Mammary epithelial cell (primary cell): Measurements from ENCODE around the gene RNF41.
"Not testable (repeated sequence)": the region's sequence is repeated elsewhere in the genome, so short reads cannot be mapped to it uniquely, and the experiment has no call there.

ENCODE experiments used
- CTCF ChIP-seq, 2 donors: IDR thresholded peaks in 1 of 2; conservative IDR thresholded peaks in 1 of 2; 2 replicates each; pipeline ENCODE4 v1.5.1; 2011 to 2012; ENCODE audit warnings: inconsistent platforms in 2 of 2, low read length in 2 of 2, mild to moderate bottlenecking in 2 of 2, control low read depth in 1 of 2, low read depth in 1 of 2; ENCODE audit not compliant: insufficient read depth in 1 of 2; ENCODE audit errors: extremely low read depth in 1 of 2
- EZH2 ChIP-seq: IDR thresholded peaks from 2 replicates; pipeline ENCODE4 v1.6.1; 2012; ENCODE audit warnings: low read length, inconsistent platforms, borderline replicate concordance

GRCh38 chr12:56262955-56263354 lies 41.2 kb upstream of the RNF41 start:
- not testable (repeated sequence) for TF ChIP-seq CTCF (conservative IDR thresholded peaks at IDR 0.05 in 1 of 2, IDR thresholded peaks at IDR 0.05 in 1 of 2; ENCODE audit: extremely low read depth in 1 of 2, insufficient read depth in 1 of 2, low read depth in 1 of 2, low read length in 2 of 2); EZH2
